ENCODE data around the gene GPC3.

GPC3 gene

DNA sequence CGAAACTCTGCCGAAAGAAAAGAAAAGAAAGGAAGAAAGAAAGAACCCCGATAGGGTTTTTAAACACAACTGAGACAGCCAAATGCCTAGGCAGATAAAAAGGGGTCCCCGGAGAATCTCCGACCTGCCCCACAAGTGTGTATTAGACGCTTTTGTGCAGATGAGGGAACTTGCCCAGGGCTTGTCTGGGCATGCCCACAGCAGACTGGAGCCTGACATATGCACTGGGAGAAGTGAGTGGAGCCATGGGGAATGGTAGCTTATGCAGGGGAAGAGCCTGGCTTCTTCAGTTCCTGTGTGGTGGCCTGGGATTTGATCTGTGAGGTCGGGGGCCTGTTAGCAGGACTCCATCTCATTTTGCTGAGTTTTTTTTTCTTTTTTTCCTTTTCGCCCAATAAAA, 199.0 kb downstream of the GPC3 start (continued):
- TF ChIP-seq, protein P1, sequence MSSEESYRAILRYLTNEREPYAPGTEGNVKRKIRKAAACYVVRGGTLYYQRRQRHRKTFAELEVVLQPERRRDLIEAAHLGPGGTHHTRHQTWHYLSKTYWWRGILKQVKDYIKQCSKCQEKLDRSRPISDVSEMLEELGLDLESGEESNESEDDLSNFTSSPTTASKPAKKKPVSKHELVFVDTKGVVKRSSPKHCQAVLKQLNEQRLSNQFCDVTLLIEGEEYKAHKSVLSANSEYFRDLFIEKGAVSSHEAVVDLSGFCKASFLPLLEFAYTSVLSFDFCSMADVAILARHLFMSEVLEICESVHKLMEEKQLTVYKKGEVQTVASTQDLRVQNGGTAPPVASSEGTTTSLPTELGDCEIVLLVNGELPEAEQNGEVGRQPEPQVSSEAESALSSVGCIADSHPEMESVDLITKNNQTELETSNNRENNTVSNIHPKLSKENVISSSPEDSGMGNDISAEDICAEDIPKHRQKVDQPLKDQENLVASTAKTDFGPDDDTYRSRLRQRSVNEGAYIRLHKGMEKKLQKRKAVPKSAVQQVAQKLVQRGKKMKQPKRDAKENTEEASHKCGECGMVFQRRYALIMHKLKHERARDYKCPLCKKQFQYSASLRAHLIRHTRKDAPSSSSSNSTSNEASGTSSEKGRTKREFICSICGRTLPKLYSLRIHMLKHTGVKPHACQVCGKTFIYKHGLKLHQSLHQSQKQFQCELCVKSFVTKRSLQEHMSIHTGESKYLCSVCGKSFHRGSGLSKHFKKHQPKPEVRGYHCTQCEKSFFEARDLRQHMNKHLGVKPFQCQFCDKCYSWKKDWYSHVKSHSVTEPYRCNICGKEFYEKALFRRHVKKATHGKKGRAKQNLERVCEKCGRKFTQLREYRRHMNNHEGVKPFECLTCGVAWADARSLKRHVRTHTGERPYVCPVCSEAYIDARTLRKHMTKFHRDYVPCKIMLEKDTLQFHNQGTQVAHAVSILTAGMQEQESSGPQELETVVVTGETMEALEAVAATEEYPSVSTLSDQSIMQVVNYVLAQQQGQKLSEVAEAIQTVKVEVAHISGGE (tag by site-specific recombination; conservative IDR thresholded peaks at IDR 0.05; ENCODE audit: low read depth): no peak
- TF ChIP-seq, protein P2, sequence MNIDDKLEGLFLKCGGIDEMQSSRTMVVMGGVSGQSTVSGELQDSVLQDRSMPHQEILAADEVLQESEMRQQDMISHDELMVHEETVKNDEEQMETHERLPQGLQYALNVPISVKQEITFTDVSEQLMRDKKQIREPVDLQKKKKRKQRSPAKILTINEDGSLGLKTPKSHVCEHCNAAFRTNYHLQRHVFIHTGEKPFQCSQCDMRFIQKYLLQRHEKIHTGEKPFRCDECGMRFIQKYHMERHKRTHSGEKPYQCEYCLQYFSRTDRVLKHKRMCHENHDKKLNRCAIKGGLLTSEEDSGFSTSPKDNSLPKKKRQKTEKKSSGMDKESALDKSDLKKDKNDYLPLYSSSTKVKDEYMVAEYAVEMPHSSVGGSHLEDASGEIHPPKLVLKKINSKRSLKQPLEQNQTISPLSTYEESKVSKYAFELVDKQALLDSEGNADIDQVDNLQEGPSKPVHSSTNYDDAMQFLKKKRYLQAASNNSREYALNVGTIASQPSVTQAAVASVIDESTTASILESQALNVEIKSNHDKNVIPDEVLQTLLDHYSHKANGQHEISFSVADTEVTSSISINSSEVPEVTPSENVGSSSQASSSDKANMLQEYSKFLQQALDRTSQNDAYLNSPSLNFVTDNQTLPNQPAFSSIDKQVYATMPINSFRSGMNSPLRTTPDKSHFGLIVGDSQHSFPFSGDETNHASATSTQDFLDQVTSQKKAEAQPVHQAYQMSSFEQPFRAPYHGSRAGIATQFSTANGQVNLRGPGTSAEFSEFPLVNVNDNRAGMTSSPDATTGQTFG (tag by site-specific recombination; IDR thresholded peaks at IDR 0.05; ENCODE audit: borderline replicate concordance): no peak
- TF ChIP-seq ZNF792 (tag by site-specific recombination; IDR thresholded peaks at IDR 0.05) (no peak), SCRT2 (tag by site-specific recombination; IDR thresholded peaks at IDR 0.05) (no peak), ZNF501 (tag by site-specific recombination; IDR thresholded peaks at IDR 0.05) (no peak), KLF10 (tag by site-specific recombination; IDR thresholded peaks at IDR 0.05) (no peak), ZSCAN30 (tag by site-specific recombination; IDR thresholded peaks at IDR 0.05) (no peak), ZNF473 (tag by site-specific recombination; IDR thresholded peaks at IDR 0.05) (no peak)
- TF ChIP-seq, protein P3, sequence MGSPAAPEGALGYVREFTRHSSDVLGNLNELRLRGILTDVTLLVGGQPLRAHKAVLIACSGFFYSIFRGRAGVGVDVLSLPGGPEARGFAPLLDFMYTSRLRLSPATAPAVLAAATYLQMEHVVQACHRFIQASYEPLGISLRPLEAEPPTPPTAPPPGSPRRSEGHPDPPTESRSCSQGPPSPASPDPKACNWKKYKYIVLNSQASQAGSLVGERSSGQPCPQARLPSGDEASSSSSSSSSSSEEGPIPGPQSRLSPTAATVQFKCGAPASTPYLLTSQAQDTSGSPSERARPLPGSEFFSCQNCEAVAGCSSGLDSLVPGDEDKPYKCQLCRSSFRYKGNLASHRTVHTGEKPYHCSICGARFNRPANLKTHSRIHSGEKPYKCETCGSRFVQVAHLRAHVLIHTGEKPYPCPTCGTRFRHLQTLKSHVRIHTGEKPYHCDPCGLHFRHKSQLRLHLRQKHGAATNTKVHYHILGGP (tag by site-specific recombination; IDR thresholded peaks at IDR 0.05): no peak

DNA sequence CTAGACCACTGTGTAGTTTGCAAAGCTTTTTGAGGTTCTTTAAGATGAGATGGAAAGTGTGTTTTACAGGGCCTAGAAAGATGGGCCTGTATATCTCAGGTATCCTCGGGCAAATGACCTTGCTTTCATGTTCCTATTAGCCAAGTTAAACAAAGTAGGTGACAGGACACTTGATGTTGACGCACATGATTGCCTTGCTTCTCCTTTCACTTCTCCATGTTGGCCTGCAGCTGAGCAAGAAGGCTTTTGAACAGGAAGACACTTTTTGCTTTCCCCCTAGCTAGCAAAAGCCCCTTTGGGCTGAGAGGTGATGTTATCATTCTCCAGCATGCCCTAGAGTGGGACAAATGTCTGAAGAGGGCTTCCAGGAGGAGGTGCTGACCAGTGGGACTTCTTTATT, 202.1 kb downstream of the GPC3 start:
- no peak overlapping the region for H3K27ac ChIP-seq (ENCODE audit: extremely low read depth, low read depth, low read length)
- no peaks in the 10 kb centered on the region for H3K9me3 ChIP-seq (ENCODE audit: control insufficient read depth, insufficient read depth, low read depth, low read length)
- CTCF ChIA-PET: interaction anchor here (0.6 to 3.3 kb wide), 3 partner anchors 9 to 448 kb away, joined by 3 to 20 read pairs (median 3); no protein-coding TSS in a partner anchor
- no peak for TF ChIP-seq ZNF211 (tag by site-specific recombination; IDR thresholded peaks at IDR 0.05; ENCODE audit: low read depth)
- no peak for TF ChIP-seq ZNF146 (tag by site-specific recombination; IDR thresholded peaks at IDR 0.05)
- no peak for TF ChIP-seq MYNN (tag by site-specific recombination; IDR thresholded peaks at IDR 0.05; ENCODE audit: borderline replicate concordance)
- TF ChIP-seq ZNF37A (tag by site-specific recombination; IDR thresholded peaks at IDR 0.05): no peak
- no peak for TF ChIP-seq ZNF266 (tag by site-specific recombination; IDR thresholded peaks at IDR 0.05; ENCODE audit: low read depth)
- no peak for TF ChIP-seq ZNF354C (tag by site-specific recombination; IDR thresholded peaks at IDR 0.05; ENCODE audit: borderline replicate concordance, low read depth)
- no peak for TF ChIP-seq ZNF223 (tag by site-specific recombination; IDR thresholded peaks at IDR 0.05)
- TF ChIP-seq ZNF501 (tag by site-specific recombination; IDR thresholded peaks at IDR 0.05): no peak
- TF ChIP-seq GFI1B (tag by site-specific recombination; IDR thresholded peaks at IDR 0.05): no peak
- TF ChIP-seq KLF1 (tag by site-specific recombination; IDR thresholded peaks at IDR 0.05): no peak
- TF ChIP-seq ZNF184 (tag by site-specific recombination; IDR thresholded peaks at IDR 0.05): no peak
- POLR2A ChIA-PET: no interaction called here
- H3K4me3 ChIP-seq (ENCODE audit: low read depth, low read length): no peak overlapping the region
- H3K36me3 ChIP-seq (ENCODE audit: control insufficient read depth in 2 of 2, insufficient read depth in 1 of 2, low read length in 2 of 2): no peaks in the 10 kb centered on the region
- no peaks in the 10 kb centered on the region for H3K4me1 ChIP-seq (ENCODE audit: control insufficient read depth, insufficient read depth, low read length)

Data from HEK293 (cell line).